Fibroblast of lung (primary cell): ENCODE measurements around the gene POLN.

ENCODE experiments used
- EZH2 ChIP-seq: IDR thresholded peaks from 2 replicates; pipeline ENCODE4 v1.5.1; 2012; ENCODE audit warnings: low read length, control low read depth, mild to moderate bottlenecking; ENCODE audit errors: missing control alignments
- TF ChIP-seq, protein P1 (sequence below), 2 donors: IDR thresholded peaks in 1 of 2; conservative IDR thresholded peaks in 1 of 2; 1 replicate in 1 of 2; 2 replicates in 1 of 2; pipeline ENCODE4 v1.5.1; 2011 to 2012; ENCODE audit warnings: low read length in 2 of 2, control low read depth in 1 of 2, inconsistent platforms in 1 of 2, low read depth in 1 of 2, mild to moderate bottlenecking in 1 of 2

DNA sequence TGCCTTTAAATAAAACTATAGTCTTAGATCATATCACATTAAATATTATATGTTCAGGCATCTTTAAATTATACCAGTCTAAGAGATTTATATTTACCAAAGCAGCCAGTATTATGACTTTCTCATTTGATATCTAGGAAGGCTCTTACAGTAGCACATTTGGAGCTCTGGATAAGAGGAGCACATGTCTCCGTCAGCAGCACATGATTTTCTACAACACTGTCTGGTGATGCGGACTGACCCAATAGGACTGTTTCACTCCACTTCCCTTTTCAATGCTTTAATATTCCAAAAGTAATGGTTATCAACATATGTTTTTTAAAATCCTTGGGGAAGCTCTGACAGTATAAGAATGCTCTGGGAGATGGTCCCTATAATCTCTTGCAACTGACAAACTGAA, 61.5 kb downstream of the POLN start:
- no peak for TF ChIP-seq EZH2
- TF ChIP-seq, protein P1, sequence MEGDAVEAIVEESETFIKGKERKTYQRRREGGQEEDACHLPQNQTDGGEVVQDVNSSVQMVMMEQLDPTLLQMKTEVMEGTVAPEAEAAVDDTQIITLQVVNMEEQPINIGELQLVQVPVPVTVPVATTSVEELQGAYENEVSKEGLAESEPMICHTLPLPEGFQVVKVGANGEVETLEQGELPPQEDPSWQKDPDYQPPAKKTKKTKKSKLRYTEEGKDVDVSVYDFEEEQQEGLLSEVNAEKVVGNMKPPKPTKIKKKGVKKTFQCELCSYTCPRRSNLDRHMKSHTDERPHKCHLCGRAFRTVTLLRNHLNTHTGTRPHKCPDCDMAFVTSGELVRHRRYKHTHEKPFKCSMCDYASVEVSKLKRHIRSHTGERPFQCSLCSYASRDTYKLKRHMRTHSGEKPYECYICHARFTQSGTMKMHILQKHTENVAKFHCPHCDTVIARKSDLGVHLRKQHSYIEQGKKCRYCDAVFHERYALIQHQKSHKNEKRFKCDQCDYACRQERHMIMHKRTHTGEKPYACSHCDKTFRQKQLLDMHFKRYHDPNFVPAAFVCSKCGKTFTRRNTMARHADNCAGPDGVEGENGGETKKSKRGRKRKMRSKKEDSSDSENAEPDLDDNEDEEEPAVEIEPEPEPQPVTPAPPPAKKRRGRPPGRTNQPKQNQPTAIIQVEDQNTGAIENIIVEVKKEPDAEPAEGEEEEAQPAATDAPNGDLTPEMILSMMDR (conservative IDR thresholded peaks at IDR 0.05 in 1 of 2, IDR thresholded peaks at IDR 0.05 in 1 of 2; ENCODE audit: low read depth in 1 of 2, low read length in 2 of 2) = no peak
